Measurements from ENCODE around the gene EXOSC7. TPM values are rescaled to one million over a fixed set of nuclear protein-coding genes. Genes with fewer than 3 reads are reported as not detected.

Gene EXOSC7
- total and polyA plus RNA-seq, 4 donors: 15.5 to 27.2 (median 21.7) TPM

- Histone ChIP-seq H3K27me3 (ENCODE audit: control insufficient read depth in 4 of 4, insufficient read depth in 4 of 4, low read length in 3 of 4) (no peaks in the 10 kb centered on the region), H3K36me3 (ENCODE audit: control insufficient read depth in 4 of 4, insufficient read depth in 3 of 4, low read depth in 1 of 4, low read length in 3 of 4) (peaks cover 8 to 37% (median 17%) of the 10 kb centered on the region in 4 donors), H3K4me1 (ENCODE audit: control insufficient read depth in 4 of 4, insufficient read depth in 4 of 4, low read length in 3 of 4) (peaks cover 0 to 6% (median 2%) of the 10 kb centered on the region in 4 donors), H3K9me3 (ENCODE audit: control insufficient read depth in 4 of 4, low read length in 3 of 4) (no peaks in the 10 kb centered on the region), H3K27ac (ENCODE audit: low read depth in 1 of 2, low read length in 2 of 2) (no peak overlapping the region), H3K4me3 (ENCODE audit: low read depth in 1 of 3, low read length in 3 of 3) (no peak overlapping the region), H3K9ac (ENCODE audit: low read depth in 1 of 2, low read length in 2 of 2) (no peak overlapping the region)
- no peak for DNase-seq (ENCODE audit: low spot score)
- TF ChIP-seq FOXA2 (IDR thresholded peaks at IDR 0.05): no peak
Observed at GRCh38 chr3:45003406-45003805, 27.4 kb downstream of the EXOSC7 start.

- H3K9me3 ChIP-seq (ENCODE audit: control insufficient read depth in 4 of 4, low read length in 3 of 4): no peaks in the 10 kb centered on the region
- H3K4me3 ChIP-seq (ENCODE audit: low read depth in 1 of 3, low read length in 3 of 3): no peak overlapping the region
- no peak for TF ChIP-seq MAX (IDR thresholded peaks at IDR 0.05)
- no peak for TF ChIP-seq ZBTB33 (IDR thresholded peaks at IDR 0.05)
- H3K36me3 ChIP-seq (ENCODE audit: control insufficient read depth in 4 of 4, insufficient read depth in 3 of 4, low read depth in 1 of 4, low read length in 3 of 4): peaks cover 8 to 35% (median 14%) of the 10 kb centered on the region in 4 donors
- H3K27ac ChIP-seq (ENCODE audit: low read depth in 1 of 2, low read length in 2 of 2): no peak overlapping the region
- DNase-seq (ENCODE audit: low spot score): no peak
- WGBS: 92% methylated on average over 2 of the region's 2 CpGs
- no peak overlapping the region for H3K9ac ChIP-seq (ENCODE audit: low read depth in 1 of 2, low read length in 2 of 2)
- H3K27me3 ChIP-seq (ENCODE audit: control insufficient read depth in 4 of 4, insufficient read depth in 4 of 4, low read length in 3 of 4): no peaks in the 10 kb centered on the region
- H3K4me1 ChIP-seq (ENCODE audit: control insufficient read depth in 4 of 4, insufficient read depth in 4 of 4, low read length in 3 of 4): peaks cover 0 to 6% (median 2%) of the 10 kb centered on the region in 4 donors
Observed at GRCh38 chr3:45003859-45004258, 27.8 kb downstream of the EXOSC7 start.

GRCh38 chr3:45007091-45007490, 31.0 kb downstream of the EXOSC7 start:
- peaks cover 6 to 40% (median 16%) of the 10 kb centered on the region in 4 donors for H3K36me3 ChIP-seq (ENCODE audit: control insufficient read depth in 4 of 4, insufficient read depth in 3 of 4, low read depth in 1 of 4, low read length in 3 of 4)
- H3K9ac ChIP-seq (ENCODE audit: low read depth in 1 of 2, low read length in 2 of 2): no peak overlapping the region
- no peaks in the 10 kb centered on the region for H3K9me3 ChIP-seq (ENCODE audit: control insufficient read depth in 4 of 4, low read length in 3 of 4)
- WGBS: 97% methylated on average over 8 of the region's 8 CpGs
- H3K27ac ChIP-seq (ENCODE audit: low read depth in 1 of 2, low read length in 2 of 2): no peak overlapping the region
- DNase-seq (ENCODE audit: low spot score): no peak
- H3K4me3 ChIP-seq (ENCODE audit: low read depth in 1 of 3, low read length in 3 of 3): no peak overlapping the region
- peaks cover 0 to 3% (median 1%) of the 10 kb centered on the region in 4 donors for H3K4me1 ChIP-seq (ENCODE audit: control insufficient read depth in 4 of 4, insufficient read depth in 4 of 4, low read length in 3 of 4)
- no peaks in the 10 kb centered on the region for H3K27me3 ChIP-seq (ENCODE audit: control insufficient read depth in 4 of 4, insufficient read depth in 4 of 4, low read length in 3 of 4)
- no peak for TF ChIP-seq GABPA (IDR thresholded peaks at IDR 0.05 in 1 of 2, conservative IDR thresholded peaks at IDR 0.05 in 1 of 2)
- TF ChIP-seq RXRA (IDR thresholded peaks at IDR 0.05): no peak
- TF ChIP-seq YY1 (IDR thresholded peaks at IDR 0.05): no peak
- no peak for TF ChIP-seq TAF1 (conservative IDR thresholded peaks at IDR 0.05)
- TF ChIP-seq FOXA1 (IDR thresholded peaks at IDR 0.05): no peak
- no peak for TF ChIP-seq EGR1 (IDR thresholded peaks at IDR 0.05; ENCODE audit: low read depth in 2 of 2)
- no peak for TF ChIP-seq REST (IDR thresholded peaks at IDR 0.05)
- no peak for TF ChIP-seq HNF4A (conservative IDR thresholded peaks at IDR 0.05)
- no peak for TF ChIP-seq HNF4G (IDR thresholded peaks at IDR 0.05)
- no peak for TF ChIP-seq MAX (IDR thresholded peaks at IDR 0.05)
- no peak for TF ChIP-seq JUND (IDR thresholded peaks at IDR 0.05)
- no peak for TF ChIP-seq FOXA2 (IDR thresholded peaks at IDR 0.05)
- no peak for TF ChIP-seq ZBTB33 (IDR thresholded peaks at IDR 0.05)
- TF ChIP-seq RAD21 (IDR thresholded peaks at IDR 0.05): no peak
- TF ChIP-seq NR2F2 (IDR thresholded peaks at IDR 0.05): no peak
- TF ChIP-seq SP1 (IDR thresholded peaks at IDR 0.05): no peak
- TF ChIP-seq CTCF (IDR thresholded peaks at IDR 0.05; ENCODE audit: low read depth, low read length, missing input control): no peak

All from liver (tissue), 9 donors.